Spinal cord (tissue), 10 donors: ENCODE results near the gene SERBP1. TPM values are rescaled to one million over a fixed set of nuclear protein-coding genes. Genes with fewer than 3 reads are reported as not detected.
A peak's percentile ranks its signal among the peaks of the same experiment; 100 is the strongest.
"Not testable (repeated sequence)": the region's sequence is repeated elsewhere in the genome, so short reads cannot be mapped to it uniquely, and the experiment has no call there.

ENCODE experiments used
- DNase-seq, 6 donors: peaks; one replicate each; pipeline versions ENCODE4 v3.0.0 to v3.0.0-alpha.2; 2013 to 2015; ENCODE audit warnings: low spot score in 6 of 6, low read depth in 4 of 6
- H3K27ac ChIP-seq: one replicate; pipeline ENCODE4 v1.5.1; 2013; ENCODE audit warnings: low read depth, low read length, control low read depth
- H3K27me3 ChIP-seq: one replicate; pipeline ENCODE4 v1.6.1; 2013; ENCODE audit warnings: low read length; ENCODE audit not compliant: control insufficient read depth, insufficient read depth
- H3K36me3 ChIP-seq: one replicate; pipeline ENCODE4 v1.6.1; 2013; ENCODE audit warnings: low read length; ENCODE audit not compliant: control insufficient read depth, insufficient read depth
- H3K4me1 ChIP-seq: one replicate; pipeline ENCODE4 v1.6.1; 2013; ENCODE audit warnings: low read length; ENCODE audit not compliant: control insufficient read depth, insufficient read depth
- H3K4me3 ChIP-seq: one replicate; pipeline ENCODE4 v1.5.1; 2013; ENCODE audit warnings: low read depth, low read length, control low read depth
- H3K9me3 ChIP-seq: one replicate; pipeline ENCODE4 v1.6.1; 2013; ENCODE audit warnings: low read length; ENCODE audit not compliant: control insufficient read depth, insufficient read depth
- WGBS: methylation state at CpG from one replicate; pipeline ENCODE4 v1.1.5; 2013; ENCODE audit warnings: missing lambda C conversion rate; ENCODE audit not compliant: insufficient coverage; 5-methylcytosine and 5-hydroxymethylcytosine counted together
- polyA plus RNA-seq, 2 donors: library from polyadenylated mRNA; unstranded; fragments of 120-200 nt; gene quantifications; one replicate each; pipeline ENCODE4 v1.2.1, GENCODE V29; 2013; ENCODE audit not compliant: insufficient read length in 2 of 2
- total RNA-seq, 2 donors: library from RNA; depleted of rRNA in 1 of 2; stranded (reverse); fragments of 120-200 nt in 1 of 2; fragments of >200 nt in 1 of 2; gene quantifications; one replicate each; pipeline versions ENCODE4 v1.2.3 to v1.2.4, GENCODE V29; 2013 to 2014
- donor health status: healthy.

Gene SERBP1
- total and polyA plus RNA-seq, 4 donors: 161 to 267 (median 200) TPM

- H3K27me3 ChIP-seq: no peaks in the 10 kb centered on the region
- no peak for DNase-seq
- WGBS: 8% methylated on average over 1 of the region's 8 CpGs
- peaks cover 4% of the 10 kb centered on the region for H3K4me1 ChIP-seq
- no peak overlapping the region for H3K4me3 ChIP-seq
- peaks cover 3% of the 10 kb centered on the region for H3K36me3 ChIP-seq
- H3K9me3 ChIP-seq: no peaks in the 10 kb centered on the region
- H3K27ac ChIP-seq: no peak overlapping the region
Observed at GRCh38 chr1:67431869-67432578, 1.8 kb upstream of the SERBP1 start.

- no CpG with 5 or more reads among the region's 12 CpGs for WGBS
- Histone ChIP-seq H3K36me3 (peaks cover 3% of the 10 kb centered on the region), H3K4me1 (peaks cover 4% of the 10 kb centered on the region), H3K4me3 (peak overlapping the region; percentile 98), H3K27ac (peak overlapping the region; percentile 93), H3K9me3 (no peaks in the 10 kb centered on the region), H3K27me3 (no peaks in the 10 kb centered on the region)
- DNase-seq: no peak
Observed at GRCh38 chr1:67431156-67431765, 1.1 kb upstream of the SERBP1 start.

- Histone ChIP-seq H3K27me3 (no peaks in the 10 kb centered on the region), H3K27ac (peak overlapping the region; percentile 93), H3K9me3 (no peaks in the 10 kb centered on the region), H3K4me1 (peaks cover 4% of the 10 kb centered on the region), H3K36me3 (peaks cover 5% of the 10 kb centered on the region), H3K4me3 (peak overlapping the region; percentile 98)
- WGBS: 0% methylated on average over 69 of the region's 69 CpGs
- peak in 4 of 6 donors; percentile 2 to 61 (median 44) for DNase-seq
Observed at GRCh38 chr1:67429528-67430357, 459 bp downstream of the SERBP1 start.

GRCh38 chr1:67429011-67429527, 1.1 kb downstream of the SERBP1 start:
- peak in 5 of 6 donors; percentile 1 to 57 (median 24) for DNase-seq
- H3K36me3 ChIP-seq: peaks cover 5% of the 10 kb centered on the region
- no peaks in the 10 kb centered on the region for H3K27me3 ChIP-seq
- WGBS: 0% methylated on average over 20 of the region's 25 CpGs
- peaks cover 4% of the 10 kb centered on the region for H3K4me1 ChIP-seq
- H3K27ac ChIP-seq: peak overlapping the region; percentile 93
- H3K4me3 ChIP-seq: peak overlapping the region; percentile 98
- H3K9me3 ChIP-seq: no peaks in the 10 kb centered on the region

GRCh38 chr1:67427947-67428346, 2.3 kb downstream of the SERBP1 start:
- no peak for DNase-seq
- peaks cover 4% of the 10 kb centered on the region for H3K4me1 ChIP-seq
- peaks cover 14% of the 10 kb centered on the region for H3K36me3 ChIP-seq
- H3K27ac ChIP-seq: no peak overlapping the region
- H3K27me3 ChIP-seq: no peaks in the 10 kb centered on the region
- no peaks in the 10 kb centered on the region for H3K9me3 ChIP-seq
- H3K4me3 ChIP-seq: peak overlapping the region; percentile 98
- WGBS: no CpG with 5 or more reads among the region's 3 CpGs

GRCh38 chr1:67427465-67427864, 2.7 kb downstream of the SERBP1 start:
- Histone ChIP-seq H3K4me1 (peaks cover 4% of the 10 kb centered on the region), H3K4me3 (peak overlapping the region; percentile 98), H3K27me3 (no peaks in the 10 kb centered on the region), H3K36me3 (peaks cover 19% of the 10 kb centered on the region), H3K27ac (no peak overlapping the region), H3K9me3 (no peaks in the 10 kb centered on the region)
- WGBS: no CpG with 5 or more reads among the region's 2 CpGs
- DNase-seq: no peak

GRCh38 chr1:67420835-67421492, 9.2 kb downstream of the SERBP1 start:
- H3K9me3 ChIP-seq: no peaks in the 10 kb centered on the region
- peaks cover 47% of the 10 kb centered on the region for H3K36me3 ChIP-seq
- no peak for DNase-seq
- no peaks in the 10 kb centered on the region for H3K4me1 ChIP-seq
- no peak overlapping the region for H3K27ac ChIP-seq
- no peak overlapping the region for H3K4me3 ChIP-seq
- H3K27me3 ChIP-seq: no peaks in the 10 kb centered on the region

- Histone ChIP-seq H3K4me3 (no peak overlapping the region), H3K9me3 (no peaks in the 10 kb centered on the region), H3K36me3 (peaks cover 51% of the 10 kb centered on the region), H3K4me1 (no peaks in the 10 kb centered on the region), H3K27ac (no peak overlapping the region), H3K27me3 (no peaks in the 10 kb centered on the region)
- no peak for DNase-seq
- WGBS: 92% methylated on average over 3 of the region's 6 CpGs
Observed at GRCh38 chr1:67418839-67419586, 11.2 kb downstream of the SERBP1 start.

- WGBS: 100% methylated on average over 2 of the region's 4 CpGs
- not testable (repeated sequence) for H3K9me3 ChIP-seq, DNase-seq, H3K4me1 ChIP-seq, H3K4me3 ChIP-seq, H3K27me3 ChIP-seq, H3K27ac ChIP-seq
- H3K36me3 ChIP-seq: peaks cover 48% of the 10 kb centered on the region
Observed at GRCh38 chr1:67417733-67418132, 12.5 kb downstream of the SERBP1 start.
